Activated CD4-positive, alpha-beta T cell treated with anti-CD3 and anti-CD28 coated beads for 36 hours (primary cell): Measurements from ENCODE around the gene AP5Z1. TPM values are rescaled to one million over a fixed set of nuclear protein-coding genes. Genes with fewer than 3 reads are reported as not detected.

Experiments used
- ATAC-seq: fragments of 200-7000 bp; cut with Tn5 transposase; one replicate; pipeline ENCODE4 v1.10.0; 2021; ENCODE audit warnings: mild to moderate bottlenecking, moderate library complexity
- CTCF ChIA-PET: fragments of 350-600 bp; sonication (Branson Sonifier 250); formaldehyde crosslinking; loops from one replicate; lab custom pipeline; 2021; ENCODE audit warnings: antibody characterized with exemption; lab: Charles Lee
- POLR2A ChIA-PET: fragments of 350-600 bp; sonication (Branson Sonifier 250); formaldehyde crosslinking; loops from one replicate; lab custom pipeline; 2021; ENCODE audit warnings: antibody characterized with exemption, inconsistent platforms; lab: Charles Lee
- DNase-seq: peaks from one replicate; pipeline ENCODE4 v3.0.0-alpha.2; 2020
- H3K27ac Mint-ChIP-seq: one replicate; pipeline ENCODE4 v1.8.0; 2021; ENCODE audit warnings: mixed read lengths
- H3K27me3 Mint-ChIP-seq: one replicate; pipeline ENCODE4 v1.8.0; 2021; ENCODE audit warnings: mixed read lengths
- H3K36me3 Mint-ChIP-seq: one replicate; pipeline ENCODE4 v1.8.0; 2021; ENCODE audit warnings: low read depth, mixed read lengths
- H3K4me1 Mint-ChIP-seq: one replicate; pipeline ENCODE4 v1.8.0; 2021; ENCODE audit warnings: mixed read lengths
- H3K4me3 Mint-ChIP-seq: one replicate; pipeline ENCODE4 v1.8.0; 2021; ENCODE audit warnings: mild to moderate bottlenecking, moderate library complexity, mixed read lengths
- H3K9me3 Mint-ChIP-seq: one replicate; pipeline ENCODE4 v1.8.0; 2021; ENCODE audit warnings: low read depth, mixed read lengths
- intact Hi-C, 2 experiments: fragments of 100-400 bp; cut with DNase I in 1 of 2; cut with micrococcal nuclease in 1 of 2; formaldehyde crosslinking; loops; one replicate each; pipeline versions ENCODE4 v1.14.2 to v1.15.1; 2022 to 2024; cut with DNase I, micrococcal nuclease
- microRNA-seq: library from miRNA; unstranded; fragments of <30 nt; microRNA quantifications from one replicate; pipeline ENCODE4 v1.2.0, GENCODE V29; 2021; ENCODE audit warnings: borderline replicate concordance
- total RNA-seq, 2 experiments: library from RNA; stranded (reverse); gene quantifications; one replicate each; pipeline ENCODE4 v1.2.3, GENCODE V29; 2021

The AP5Z1 gene
- total RNA-seq, 2 experiments from 2014 or later, result 21.0 to 26.4 TPM

DNA sequence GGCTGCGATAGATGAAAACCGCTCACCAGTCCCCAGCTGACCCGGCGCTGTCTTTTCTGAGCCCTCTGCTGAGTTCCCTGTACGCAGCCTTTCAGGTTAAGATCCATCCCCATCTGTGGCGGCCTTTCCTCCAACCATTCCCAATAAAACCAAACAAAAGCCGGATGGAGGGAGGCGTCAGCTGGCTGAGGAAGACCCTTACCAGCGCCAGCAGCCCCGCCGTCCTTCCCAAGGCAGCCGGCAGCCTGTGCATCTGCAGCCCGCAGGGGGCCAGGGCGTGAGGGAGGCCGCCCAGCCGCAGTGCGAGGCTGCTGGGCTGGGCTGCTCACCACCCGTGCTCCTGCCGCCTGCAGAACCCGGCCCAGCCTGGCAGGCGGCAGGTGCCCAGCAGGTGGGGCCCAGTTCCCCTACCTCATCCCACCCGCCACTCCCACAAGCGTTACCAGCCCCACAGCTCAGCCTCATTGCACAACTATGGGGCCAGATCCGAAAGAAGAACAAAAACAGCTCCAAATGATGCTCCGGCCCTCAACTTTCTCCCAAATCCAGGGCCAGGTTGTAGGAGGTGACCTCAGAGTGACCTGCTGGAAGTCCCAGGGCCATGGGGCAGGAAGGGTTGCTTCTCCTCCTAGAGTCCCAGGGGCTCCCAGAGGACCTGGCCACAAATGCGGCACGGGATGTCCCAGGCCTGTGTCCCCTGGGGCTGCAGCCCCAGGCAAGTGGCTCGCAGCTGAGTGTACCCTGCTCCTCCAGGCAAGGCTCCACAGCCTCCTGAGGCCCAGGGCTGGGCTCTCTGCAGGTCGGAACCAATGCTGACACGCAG lies 62.6 kb downstream of the AP5Z1 start:
- Mint-ChIP-seq H3K4me3 (no peak overlapping the region), H3K4me1 (no peaks in the 10 kb centered on the region), H3K9me3 (no peaks in the 10 kb centered on the region), H3K36me3 (no peaks in the 10 kb centered on the region), H3K27me3 (no peaks in the 10 kb centered on the region), H3K27ac (no peak overlapping the region)
- CTCF ChIA-PET, result no interaction called here
- DNase-seq (no peak), ATAC-seq (no peak)
- POLR2A ChIA-PET, result no interaction called here
- intact Hi-C loops, result no loop called here

DNA sequence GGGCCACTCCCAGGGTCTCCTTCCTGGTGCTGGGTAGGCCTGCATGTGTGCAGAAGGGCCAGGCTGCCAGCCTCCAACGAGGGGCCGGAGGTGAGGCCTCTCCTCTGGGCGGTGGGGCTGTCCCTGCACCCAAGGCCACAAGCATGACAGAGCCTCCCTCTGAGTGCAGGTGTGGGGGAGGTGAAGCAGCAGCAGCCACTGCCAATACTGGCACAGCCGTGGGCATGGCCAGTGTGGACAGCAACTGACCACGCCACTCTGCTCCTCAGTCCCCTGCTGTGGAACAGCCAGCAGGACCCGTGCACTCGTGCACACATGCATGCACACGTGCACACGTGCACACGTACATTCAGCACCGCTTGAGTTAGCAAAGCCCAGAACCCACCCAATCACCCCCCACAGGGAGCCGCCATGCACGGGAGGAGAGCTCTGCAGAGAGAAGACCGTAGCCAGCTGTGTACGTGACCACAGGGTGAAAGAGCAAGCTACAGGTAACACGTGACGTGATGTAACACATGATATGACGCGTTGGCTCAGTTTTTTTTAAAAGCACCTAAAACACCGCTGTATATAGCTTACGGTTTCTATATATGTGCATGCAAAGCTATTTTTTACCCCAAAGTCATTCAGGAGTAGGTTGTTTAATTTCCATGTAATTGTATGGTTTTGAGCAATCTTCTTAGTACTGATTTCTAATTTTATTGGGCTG lies 63.4 kb downstream of the AP5Z1 start:
- CTCF ChIA-PET, result no interaction called here
- H3K36me3 Mint-ChIP-seq, result no peaks in the 10 kb centered on the region
- H3K27me3 Mint-ChIP-seq, result no peaks in the 10 kb centered on the region
- POLR2A ChIA-PET, result no interaction called here
- no peak for ATAC-seq
- H3K27ac Mint-ChIP-seq, result no peak overlapping the region
- intact Hi-C loops, result no loop called here
- H3K9me3 Mint-ChIP-seq, result no peaks in the 10 kb centered on the region
- no peak overlapping the region for H3K4me3 Mint-ChIP-seq
- no peaks in the 10 kb centered on the region for H3K4me1 Mint-ChIP-seq
- no peak for DNase-seq

DNA sequence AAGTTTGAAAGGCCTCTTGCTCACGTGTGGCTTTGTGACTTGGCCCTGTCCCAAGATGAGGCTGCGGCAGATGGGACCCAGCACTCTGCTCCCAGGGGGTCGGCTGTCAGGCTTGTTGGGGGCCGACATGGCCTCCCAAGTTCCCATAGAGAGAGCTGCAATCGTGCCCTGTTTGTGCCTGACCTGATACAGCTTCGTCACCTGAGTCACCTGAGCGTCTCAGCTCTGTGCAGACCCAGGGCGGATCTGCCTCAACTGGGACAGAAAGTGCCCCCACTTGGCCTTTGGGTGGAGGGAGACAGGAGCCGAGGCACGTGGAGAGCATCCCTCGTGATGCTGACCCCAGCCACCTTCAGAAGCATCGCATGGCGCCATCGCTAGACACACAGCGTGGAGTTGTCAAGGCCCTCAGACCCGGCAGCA lies 64.7 kb downstream of the AP5Z1 start:
- DNase-seq (no peak), ATAC-seq (no peak)
- Mint-ChIP-seq H3K27ac (no peak overlapping the region), H3K9me3 (no peaks in the 10 kb centered on the region), H3K4me3 (no peak overlapping the region), H3K27me3 (peaks cover 4% of the 10 kb centered on the region), H3K36me3 (no peaks in the 10 kb centered on the region), H3K4me1 (no peaks in the 10 kb centered on the region)
- POLR2A ChIA-PET, result no interaction called here
- CTCF ChIA-PET, result no interaction called here
- intact Hi-C loops, result no loop called here

Small RNA genes within 50 kb of the gene (microRNA-seq; reads per million reads assigned to microRNA genes)
- not detected for gene MIR4656

Other genes with a start within 250 kb of the AP5Z1 start
- 10 to 100 TPM; 30.0 to 33.9 TPM for gene FOXK1, start 93.3 kb upstream of the AP5Z1 start, total RNA-seq
- not detected for gene PAPOLB, start 86.4 kb downstream of the AP5Z1 start, total RNA-seq
- under 1 TPM; 0.42 to 0.69 TPM for gene RADIL, start 108.1 kb downstream of the AP5Z1 start, total RNA-seq
- gene MMD2, start 183.6 kb downstream of the AP5Z1 start, total RNA-seq, result not detected